GM20431 (cell line): Measurements from ENCODE around the gene IL4R.

Experiments
- in situ Hi-C: fragments of 300-500 bp; cut with MseI, MboI; formaldehyde crosslinking; loops from one replicate; pipeline ENCODE4 v1.15.0; 2020; ENCODE audit warnings: low sequenced_read_pairs; ENCODE audit not compliant: unreplicated experiment

IL4R gene

GRCh38 chr16:27312580-27313421 is 973 bp upstream of the IL4R start:
- in situ Hi-C loops = no loop called here

DNA sequence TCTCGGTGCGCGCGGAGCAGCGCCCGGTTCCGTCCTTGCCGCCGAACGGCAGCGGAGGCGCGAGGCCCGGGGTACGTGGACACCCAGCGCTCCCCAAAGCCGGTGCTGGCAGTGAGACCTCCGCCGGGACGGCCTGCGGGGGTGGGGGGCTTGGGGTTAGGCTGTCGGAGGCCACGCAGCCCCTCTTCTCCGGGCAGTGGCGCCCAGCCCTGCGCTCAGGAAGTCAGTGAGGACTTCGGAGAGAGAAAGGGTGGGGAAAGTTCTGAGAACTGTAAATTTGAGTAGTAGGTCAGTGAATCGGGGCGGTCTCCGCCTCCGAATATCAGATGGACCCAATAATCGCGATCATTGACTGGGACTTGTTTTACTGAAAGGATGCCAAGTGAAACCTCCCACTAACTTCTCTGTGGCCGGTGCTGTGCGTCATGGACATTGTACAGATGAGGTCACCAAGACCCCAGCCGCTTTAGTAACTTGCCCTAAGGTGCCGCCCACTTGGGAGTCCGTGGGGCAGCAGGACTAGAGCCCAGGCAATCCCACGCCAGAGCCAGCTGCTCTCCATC is 468 bp downstream of the IL4R start:
- in situ Hi-C loops = no loop called here

- in situ Hi-C loops = no loop called here
Measured at GRCh38 chr16:27314986-27315332, 1.2 kb downstream of the IL4R start.

- in situ Hi-C loops = no loop called here
Measured at GRCh38 chr16:27315333-27316037, 1.7 kb downstream of the IL4R start.

DNA sequence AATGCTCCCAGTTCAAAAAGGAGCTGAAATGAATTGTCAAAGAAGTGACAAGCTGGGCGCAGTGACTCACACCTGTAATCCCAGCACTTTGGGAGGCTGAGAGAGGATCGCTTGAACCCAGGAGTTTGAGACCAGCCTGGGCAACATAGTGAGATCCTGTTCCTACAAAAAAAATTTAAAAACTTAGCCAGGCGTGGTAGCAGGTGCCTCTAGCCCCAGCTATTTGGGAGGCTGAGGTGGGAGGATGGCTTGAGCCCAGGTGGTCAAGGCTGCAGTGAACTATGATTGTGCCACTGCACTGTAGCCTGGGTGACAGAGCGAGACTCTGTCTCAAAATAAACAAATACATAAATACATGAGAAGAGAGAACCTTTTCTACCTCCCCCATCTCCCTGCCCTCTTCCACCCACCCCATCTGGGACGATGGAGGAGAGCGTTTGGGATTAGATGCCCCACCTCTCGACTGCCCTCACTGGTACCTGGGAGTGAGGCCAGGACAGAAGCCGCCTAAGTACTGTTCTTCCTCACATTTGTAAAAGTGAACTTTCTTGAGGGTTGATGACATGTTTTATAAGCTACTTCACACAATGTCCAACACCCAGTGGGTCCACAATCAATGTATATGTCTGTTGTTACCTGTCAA is 2.4 kb downstream of the IL4R start:
- in situ Hi-C loops = no loop called here

- in situ Hi-C loops = no loop called here
Measured at GRCh38 chr16:27317320-27317719, 3.5 kb downstream of the IL4R start.

DNA sequence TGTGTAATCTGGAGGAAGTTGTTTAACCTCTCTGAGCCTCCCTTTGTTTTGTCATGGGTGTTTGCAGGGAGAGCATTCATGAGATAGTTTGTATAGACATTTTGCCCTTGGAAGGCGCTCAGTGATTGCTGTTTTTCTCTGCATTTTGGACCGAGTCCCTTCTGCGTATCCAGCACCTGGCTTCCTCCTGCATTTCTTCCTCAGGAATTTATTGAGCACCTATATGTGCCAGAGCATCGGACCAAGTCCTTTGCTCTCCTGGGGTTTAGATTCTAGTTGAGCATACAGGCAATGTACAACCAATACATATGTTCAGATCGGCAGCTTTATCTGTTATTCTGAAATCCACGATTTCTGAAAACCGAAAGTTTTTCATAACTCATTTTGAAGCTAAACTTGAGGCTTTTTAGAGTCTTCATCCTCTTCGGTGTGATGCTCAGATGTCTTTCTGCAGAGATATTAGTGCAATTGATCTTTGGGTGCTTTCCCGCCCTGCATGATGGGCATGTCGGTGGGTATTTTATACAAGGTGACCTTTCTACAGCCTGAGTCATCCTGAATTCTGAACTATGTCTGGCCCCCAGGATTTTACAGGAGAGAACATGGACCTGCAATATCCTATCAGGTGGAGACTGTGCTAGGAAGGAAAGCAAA is 4.1 kb downstream of the IL4R start:
- in situ Hi-C loops = no loop called here

DNA sequence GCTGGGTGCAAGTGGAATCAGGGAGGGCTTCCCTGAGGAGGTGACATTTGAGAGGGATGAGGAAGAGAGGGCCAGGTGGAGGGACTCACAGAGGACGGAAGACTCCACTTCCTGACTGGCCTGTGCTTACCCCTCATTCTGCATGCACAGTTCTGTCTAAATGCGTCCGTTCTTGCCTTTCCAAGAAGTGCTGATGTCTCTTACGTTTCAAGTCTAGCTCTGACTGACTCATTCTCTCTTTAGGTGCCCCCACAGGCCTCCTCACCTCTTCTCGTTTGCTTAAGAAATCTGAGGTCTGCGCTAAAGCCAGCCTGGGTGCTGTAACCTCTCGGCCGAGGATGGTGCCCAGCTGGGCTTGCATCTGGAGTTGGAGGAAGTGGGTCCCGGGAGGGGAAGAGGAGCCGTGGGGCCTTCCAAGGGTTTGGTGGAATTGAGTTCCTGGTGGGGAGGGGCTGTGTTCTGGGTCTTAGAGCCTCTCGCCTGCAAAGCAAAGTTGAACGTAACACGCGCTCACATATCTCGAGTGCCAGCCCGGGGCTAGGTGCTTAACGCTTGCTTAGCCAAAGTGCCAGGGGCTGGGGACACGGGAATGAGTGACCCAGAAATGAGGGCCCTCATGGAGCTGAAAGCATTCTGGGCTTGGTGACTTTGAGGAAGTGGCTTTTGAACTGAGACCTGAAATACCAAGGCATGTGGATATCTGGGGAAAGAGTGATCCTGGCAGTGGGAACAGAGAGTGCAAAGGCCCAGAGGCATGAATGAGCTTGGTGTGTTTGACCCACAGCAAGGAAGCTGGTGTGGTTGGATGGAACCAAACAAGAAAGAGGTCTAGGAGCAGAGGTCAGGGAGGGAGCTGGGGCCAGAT is 4.8 kb downstream of the IL4R start:
- in situ Hi-C loops = no loop called here

DNA sequence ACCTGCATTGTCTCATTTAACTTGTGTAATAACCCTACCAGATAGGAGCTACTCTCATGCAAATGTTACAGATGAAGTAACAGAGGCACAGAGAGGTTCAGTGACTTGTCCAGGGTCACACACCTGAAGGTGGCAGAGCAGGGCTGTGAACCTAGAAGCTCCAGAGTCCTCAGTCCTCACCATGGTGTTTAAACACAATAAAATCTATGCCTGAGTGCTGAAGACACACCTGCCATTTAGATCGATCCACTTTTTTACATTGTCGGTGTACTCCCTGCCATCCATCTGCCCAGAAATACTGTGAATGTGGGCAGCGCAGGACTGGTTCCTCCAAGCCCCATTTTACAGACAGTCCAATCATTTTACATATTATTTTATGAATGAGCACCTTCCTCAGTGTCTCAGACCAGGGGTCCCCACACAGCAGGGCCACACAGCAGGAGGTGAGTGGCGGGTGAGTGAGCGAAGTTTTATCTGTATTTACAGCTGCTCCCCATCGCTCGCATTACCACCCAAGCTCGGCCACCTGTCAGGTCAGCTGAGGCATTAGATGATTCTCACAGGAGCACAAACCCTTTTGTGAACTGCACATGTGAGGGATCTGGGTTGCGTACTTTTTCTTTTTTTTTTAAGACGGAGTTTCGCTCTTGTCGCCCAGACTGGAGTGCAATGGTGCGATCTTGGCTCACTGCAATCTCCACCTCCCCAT is 5.6 kb downstream of the IL4R start:
- in situ Hi-C loops = no loop called here

DNA sequence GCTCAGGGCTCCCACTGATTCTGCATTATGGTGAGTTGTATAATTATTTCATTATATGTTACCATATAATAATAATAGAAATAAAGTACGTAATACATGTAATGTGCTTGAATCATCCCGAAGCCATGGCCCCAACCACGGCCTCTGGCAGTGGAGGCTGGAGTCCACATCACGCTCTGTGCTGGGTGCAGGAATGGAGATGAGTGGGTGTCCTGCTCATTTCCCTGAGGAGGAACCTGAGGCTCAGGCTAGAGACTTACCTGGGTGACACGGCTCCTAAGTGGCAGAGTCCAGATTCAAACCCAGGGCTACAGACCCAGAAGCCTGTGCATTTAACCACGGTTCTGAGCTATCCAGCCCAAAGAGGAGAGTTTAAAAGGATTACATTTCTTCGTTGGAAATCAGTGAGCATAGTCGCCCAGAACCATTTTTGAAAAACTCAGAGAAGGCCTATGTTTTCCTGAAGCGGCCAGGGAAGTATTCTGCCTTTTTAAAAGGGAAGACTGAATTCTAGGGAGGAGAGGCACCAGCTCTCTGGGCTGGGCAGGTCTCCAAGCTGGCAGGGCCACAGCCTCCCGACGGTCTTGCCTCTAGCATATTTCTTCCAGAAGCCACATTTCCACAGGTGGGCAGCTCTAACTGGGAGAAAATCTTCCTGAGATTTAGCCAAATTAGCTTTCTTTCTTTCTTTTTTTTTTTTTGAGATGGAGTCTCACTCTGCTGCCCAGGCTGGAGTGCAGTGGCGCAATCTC is 6.7 kb downstream of the IL4R start:
- in situ Hi-C loops = no loop called here

- in situ Hi-C loops = no loop called here
Measured at GRCh38 chr16:27321013-27321915, 7.5 kb downstream of the IL4R start.

DNA sequence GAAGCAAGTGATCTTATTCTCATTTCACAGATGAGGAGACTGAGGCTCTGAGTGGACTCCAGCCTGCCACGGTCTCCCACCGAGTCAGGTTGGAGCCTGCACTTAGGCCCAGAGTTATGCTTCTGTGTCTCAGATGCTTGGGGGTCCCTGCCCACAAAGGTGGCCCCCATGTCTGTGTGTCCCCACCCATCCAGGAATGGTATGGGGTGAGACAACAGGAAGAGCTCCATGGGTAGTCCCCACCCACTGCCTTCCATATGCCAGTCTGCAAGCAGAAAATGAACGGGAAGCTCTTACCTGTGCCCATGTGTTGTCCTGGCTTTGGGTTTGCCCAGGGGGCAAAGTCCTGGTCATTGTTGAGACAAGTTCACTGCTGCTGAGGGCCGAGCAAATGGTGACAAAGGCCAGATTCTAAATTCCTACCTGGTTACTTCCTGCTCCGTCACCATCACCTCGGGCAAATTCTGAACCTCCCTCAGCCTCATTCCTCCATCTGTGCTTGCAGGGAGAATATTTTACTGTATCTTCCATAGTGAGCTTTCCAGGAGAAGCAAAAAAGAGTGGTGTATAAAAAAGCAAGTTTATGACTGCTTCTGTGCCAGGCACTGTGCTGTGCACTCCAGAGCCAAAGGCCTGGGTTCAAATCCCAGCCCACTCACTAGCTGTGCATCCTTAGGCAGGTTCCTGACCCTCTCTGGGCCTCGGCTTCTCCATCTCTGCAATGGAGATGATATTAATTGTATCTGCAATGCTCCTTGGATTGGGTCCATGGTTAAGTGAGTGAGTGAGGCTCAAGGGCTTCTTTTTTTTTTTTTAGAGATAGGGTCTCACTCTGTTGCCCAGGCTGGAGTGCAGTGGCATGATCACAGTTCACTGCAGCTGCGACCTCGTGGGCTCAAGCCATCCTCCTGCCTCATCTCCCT is 9.3 kb downstream of the IL4R start:
- in situ Hi-C loops = no loop called here

DNA sequence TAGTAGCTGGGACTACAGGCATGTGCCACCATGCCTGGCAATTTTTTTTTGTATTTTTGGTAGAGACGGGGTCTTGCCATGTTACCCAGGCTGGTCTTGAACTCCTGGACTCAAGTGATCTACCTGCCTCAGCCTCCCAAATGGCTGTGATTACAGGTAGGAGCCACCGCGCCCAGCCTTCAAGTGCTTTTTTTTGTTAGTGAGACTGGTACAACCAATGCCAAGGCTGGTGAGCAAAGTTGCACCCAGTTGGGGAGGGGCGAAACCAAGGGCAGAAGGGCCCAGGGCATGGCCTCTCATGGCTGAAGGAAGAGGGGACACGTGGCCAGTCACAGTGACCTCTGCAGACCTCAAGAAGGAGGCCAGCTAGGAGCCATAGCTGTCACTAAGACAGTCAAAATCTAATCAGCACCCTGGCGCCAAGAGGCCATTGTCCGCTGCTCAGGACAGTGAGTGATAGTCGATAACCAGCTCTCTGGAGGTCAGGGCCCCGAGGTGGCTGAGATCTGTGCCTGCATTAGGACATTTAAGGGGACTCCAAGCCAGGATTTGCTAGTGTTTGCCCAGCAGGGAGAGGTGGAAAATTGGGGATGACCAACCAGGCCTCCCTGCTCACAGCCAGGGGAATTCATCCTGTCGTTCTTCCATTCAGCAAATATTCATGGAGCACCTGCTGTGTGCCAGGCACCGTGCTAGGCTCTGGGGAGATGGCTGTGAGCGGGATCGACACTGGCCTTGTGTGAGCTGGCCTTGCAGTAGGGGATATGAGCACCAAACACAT is 10.2 kb downstream of the IL4R start:
- in situ Hi-C loops = no loop called here

GRCh38 chr16:27324851-27325301 is 11.1 kb downstream of the IL4R start:
- in situ Hi-C loops = no loop called here

GRCh38 chr16:27325736-27326135 is 12.0 kb downstream of the IL4R start:
- in situ Hi-C loops = no loop called here
